NT2/D1 (cell line): ENCODE data around the gene CYP2S1.

ENCODE experiments used
- DNase-seq: peaks from one replicate; pipeline ENCODE4 v3.0.0-alpha.2; 2011; ENCODE audit warnings: low read depth, low spot score
- H3K27me3 ChIP-seq: 2 replicates; pipeline ENCODE4 v1.6.0; 2011; ENCODE audit warnings: mild to moderate bottlenecking; ENCODE audit not compliant: insufficient read length, insufficient read depth
- H3K36me3 ChIP-seq: 2 replicates; pipeline ENCODE4 v1.6.1; 2011; ENCODE audit warnings: mild to moderate bottlenecking, low read length, mixed read lengths; ENCODE audit not compliant: insufficient read depth, insufficient read length
- H3K4me1 ChIP-seq: 2 replicates; pipeline ENCODE4 v1.5.1; 2011; ENCODE audit not compliant: insufficient read depth, insufficient read length
- H3K4me3 ChIP-seq: 2 replicates; pipeline ENCODE4 v1.5.1; 2011; ENCODE audit warnings: low read depth; ENCODE audit not compliant: insufficient read length
- H3K9ac ChIP-seq: 2 replicates; pipeline ENCODE4 v1.6.0; 2011; ENCODE audit warnings: low read depth; ENCODE audit not compliant: insufficient read length
- H3K9me3 ChIP-seq: 2 replicates; pipeline ENCODE4 v1.5.1; 2011; ENCODE audit warnings: mild to moderate bottlenecking, low read length; ENCODE audit not compliant: insufficient read depth
- SUZ12 ChIP-seq: IDR thresholded peaks from 2 replicates; pipeline ENCODE4 v1.6.1; 2011; ENCODE audit not compliant: insufficient read length, insufficient read depth; ENCODE audit errors: extremely low read depth
- YY1 ChIP-seq: IDR thresholded peaks from 2 replicates; pipeline ENCODE4 v1.6.1; 2011; ENCODE audit not compliant: insufficient read length, insufficient read depth
- ZNF274 ChIP-seq: IDR thresholded peaks from 2 replicates; pipeline ENCODE4 v1.6.1; 2011; ENCODE audit warnings: mild to moderate bottlenecking, low read depth, low read length

The CYP2S1 gene

DNA sequence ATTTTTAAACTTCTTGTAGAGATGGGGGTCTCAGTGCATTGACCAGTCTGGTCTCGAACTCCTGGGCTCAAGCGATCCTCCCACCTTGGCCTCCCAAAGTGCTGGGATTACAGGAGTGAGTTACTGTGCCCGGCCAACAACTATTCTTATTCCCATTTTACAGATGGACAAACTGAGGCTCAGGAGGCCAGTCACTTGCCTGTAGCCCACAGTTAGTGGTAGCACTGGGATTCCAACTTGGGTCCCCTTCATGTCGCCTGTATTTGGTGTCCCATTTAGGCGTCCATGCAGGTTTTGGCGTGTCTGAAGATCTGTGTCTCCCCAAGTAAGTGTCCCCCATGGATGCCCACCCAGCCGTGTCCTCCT, 25.2 kb downstream of the CYP2S1 start:
- peak overlapping the region; percentile 32 for H3K4me3 ChIP-seq
- H3K27me3 ChIP-seq, result no peaks in the 10 kb centered on the region
- peak overlapping the region; percentile 85 for H3K9ac ChIP-seq
- H3K4me1 ChIP-seq, result peaks cover 10% of the 10 kb centered on the region
- no peak for TF ChIP-seq YY1
- no peak for TF ChIP-seq SUZ12
- no peak for TF ChIP-seq ZNF274
- no peak for DNase-seq
- no peaks in the 10 kb centered on the region for H3K9me3 ChIP-seq
- H3K36me3 ChIP-seq, result peaks cover 25% of the 10 kb centered on the region

DNA sequence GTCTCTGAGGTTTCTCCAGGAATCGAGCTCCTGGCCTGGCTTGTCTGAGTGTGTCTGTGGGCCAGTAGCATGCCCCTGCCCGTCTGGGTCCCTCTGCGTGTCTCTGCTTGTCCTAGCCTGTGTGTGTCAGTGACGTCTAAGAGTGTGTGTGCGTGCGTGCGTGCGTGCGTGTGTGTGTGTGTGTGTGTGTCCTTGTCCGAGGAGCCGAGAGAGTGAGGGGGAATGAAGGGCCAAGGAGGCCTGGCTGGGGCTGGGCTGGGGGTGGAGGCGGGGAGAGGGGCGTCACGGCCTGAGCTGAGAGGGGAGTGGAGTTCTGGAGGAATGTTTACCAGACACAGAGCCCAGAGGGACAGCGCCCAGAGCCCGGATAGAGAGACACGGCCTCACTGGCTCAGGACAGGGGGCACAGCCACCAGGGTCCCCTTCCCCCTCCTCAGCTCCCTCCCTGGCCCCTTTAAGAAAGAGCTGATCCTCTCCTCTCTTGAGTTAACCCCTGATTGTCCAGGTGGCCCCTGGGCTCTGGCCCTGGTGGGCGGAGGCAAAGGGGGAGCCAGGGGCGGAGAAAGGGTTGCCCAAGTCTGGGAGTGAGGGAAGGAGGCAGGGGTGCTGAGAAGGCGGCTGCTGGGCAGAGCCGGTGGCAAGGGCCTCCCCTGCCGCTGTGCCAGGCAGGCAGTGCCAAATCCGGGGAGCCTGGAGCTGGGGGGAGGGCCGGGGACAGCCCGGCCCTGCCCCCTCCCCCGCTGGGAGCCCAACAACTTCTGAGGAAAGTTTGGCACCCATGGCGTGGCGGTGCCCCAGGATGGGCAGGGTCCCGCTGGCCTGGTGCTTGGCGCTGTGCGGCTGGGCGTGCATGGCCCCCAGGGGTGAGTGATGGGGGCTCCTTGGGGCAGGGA, 25.8 kb downstream of the CYP2S1 start, which contains the start of gene AXL:
Gene AXL, plus strand, starts transcription at position 609 of the 893 bp plus-strand sequence. Its CDS starts 170 bp downstream, at position 779.
- Histone ChIP-seq H3K4me1 (peaks cover 10% of the 10 kb centered on the region), H3K9me3 (no peaks in the 10 kb centered on the region), H3K27me3 (no peaks in the 10 kb centered on the region), H3K36me3 (peaks cover 27% of the 10 kb centered on the region), H3K4me3 (peak within 1 kb of the TSS; percentile 65), H3K9ac (peak within 1 kb of the TSS; percentile 85)
- TF ChIP-seq YY1 (no peak), SUZ12 (no peak), ZNF274 (no peak)
- DNase-seq, result peak; percentile 51

DNA sequence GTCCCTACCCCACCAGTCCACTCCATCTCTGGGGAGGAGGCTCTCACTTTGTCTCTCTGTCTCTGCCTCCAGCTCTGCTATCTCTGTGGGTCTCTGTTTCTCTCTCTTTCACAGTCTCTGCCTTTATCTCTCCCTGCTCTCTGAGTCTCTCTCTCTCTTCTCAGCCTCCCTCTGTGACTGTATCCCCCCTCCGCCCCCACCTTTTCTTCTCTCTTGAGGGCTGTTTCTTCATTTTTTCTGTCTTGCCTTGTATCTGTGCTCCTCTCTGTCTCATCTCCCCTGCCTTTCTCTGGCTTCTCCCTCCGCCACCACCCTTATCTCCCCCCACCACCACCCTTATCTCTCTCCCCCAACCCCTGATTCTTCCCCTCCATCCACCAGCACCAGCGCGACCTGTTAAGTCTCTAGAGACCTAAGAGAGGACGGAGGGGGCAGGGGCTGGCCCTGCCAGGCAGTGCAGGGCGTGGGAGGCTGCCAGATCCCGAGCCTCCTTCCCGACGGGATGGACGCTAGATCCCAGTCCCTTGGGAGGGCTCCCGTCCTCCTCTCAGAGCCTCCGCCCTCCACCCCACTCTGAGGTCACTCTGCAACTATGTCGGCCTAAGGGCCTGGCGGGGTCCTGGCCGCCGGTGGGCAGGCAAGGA, 27.0 kb downstream of the CYP2S1 start:
- Histone ChIP-seq H3K4me3 (peak overlapping the region; percentile 65), H3K9me3 (no peaks in the 10 kb centered on the region), H3K4me1 (peaks cover 17% of the 10 kb centered on the region), H3K27me3 (no peaks in the 10 kb centered on the region), H3K9ac (peak overlapping the region; percentile 85), H3K36me3 (peaks cover 38% of the 10 kb centered on the region)
- no peak for DNase-seq
- TF ChIP-seq YY1 (no peak), SUZ12 (no peak), ZNF274 (no peak)

DNA sequence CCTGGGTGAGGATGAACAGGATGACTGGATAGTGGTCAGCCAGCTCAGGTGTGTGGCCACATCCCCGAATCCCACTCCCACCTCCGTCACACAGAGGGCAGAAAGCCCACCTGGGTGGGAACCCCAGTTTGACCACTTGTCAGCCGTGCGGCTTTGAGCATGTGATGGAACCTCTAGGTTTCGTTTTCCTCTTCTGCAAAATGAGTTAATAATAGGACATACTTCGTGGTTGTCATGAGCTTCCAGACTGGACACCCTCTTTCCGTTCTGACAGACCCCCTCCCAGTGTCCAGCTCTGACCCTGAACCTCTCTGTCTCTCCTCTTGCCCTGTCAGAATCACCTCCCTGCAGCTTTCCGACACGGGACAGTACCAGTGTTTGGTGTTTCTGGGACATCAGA, 27.8 kb downstream of the CYP2S1 start:
- Histone ChIP-seq H3K4me1 (peaks cover 17% of the 10 kb centered on the region), H3K36me3 (peaks cover 41% of the 10 kb centered on the region), H3K4me3 (no peak overlapping the region), H3K9me3 (no peaks in the 10 kb centered on the region), H3K27me3 (no peaks in the 10 kb centered on the region), H3K9ac (peak overlapping the region; percentile 85)
- TF ChIP-seq YY1 (no peak), ZNF274 (no peak), SUZ12 (no peak)
- DNase-seq, result no peak

DNA sequence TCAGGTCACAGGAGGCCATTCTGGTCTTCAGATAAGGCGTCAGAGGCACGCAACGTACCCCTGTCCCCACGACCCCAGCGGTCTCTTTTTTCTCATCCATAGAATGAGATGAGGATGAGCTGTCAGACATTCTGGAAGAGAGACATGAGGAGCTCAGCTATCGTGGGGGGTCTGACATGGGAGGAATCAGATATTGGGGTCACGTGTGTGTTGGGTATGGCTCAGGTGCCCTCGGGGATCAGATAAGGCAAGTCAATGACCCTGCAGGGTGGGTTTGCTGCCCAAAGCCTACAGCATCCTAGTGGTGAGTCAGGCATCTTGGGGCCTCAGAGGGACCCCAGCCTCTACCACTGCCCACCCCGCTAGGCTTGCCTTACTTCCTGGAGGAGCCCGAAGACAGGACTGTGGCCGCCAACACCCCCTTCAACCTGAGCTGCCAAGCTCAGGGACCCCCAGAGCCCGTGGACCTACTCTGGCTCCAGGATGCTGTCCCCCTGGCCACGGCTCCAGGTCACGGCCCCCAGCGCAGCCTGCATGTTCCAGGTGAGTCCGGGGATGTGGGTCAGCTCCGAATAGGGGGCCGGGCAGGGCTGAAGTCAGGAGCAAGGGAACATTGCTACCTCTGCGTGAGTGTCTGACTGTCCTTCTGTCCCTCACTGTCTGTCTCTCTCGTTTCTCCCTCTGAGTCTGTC, 28.6 kb downstream of the CYP2S1 start:
- H3K4me3 ChIP-seq, result no peak overlapping the region
- H3K27me3 ChIP-seq, result no peaks in the 10 kb centered on the region
- H3K4me1 ChIP-seq, result peaks cover 20% of the 10 kb centered on the region

DNA sequence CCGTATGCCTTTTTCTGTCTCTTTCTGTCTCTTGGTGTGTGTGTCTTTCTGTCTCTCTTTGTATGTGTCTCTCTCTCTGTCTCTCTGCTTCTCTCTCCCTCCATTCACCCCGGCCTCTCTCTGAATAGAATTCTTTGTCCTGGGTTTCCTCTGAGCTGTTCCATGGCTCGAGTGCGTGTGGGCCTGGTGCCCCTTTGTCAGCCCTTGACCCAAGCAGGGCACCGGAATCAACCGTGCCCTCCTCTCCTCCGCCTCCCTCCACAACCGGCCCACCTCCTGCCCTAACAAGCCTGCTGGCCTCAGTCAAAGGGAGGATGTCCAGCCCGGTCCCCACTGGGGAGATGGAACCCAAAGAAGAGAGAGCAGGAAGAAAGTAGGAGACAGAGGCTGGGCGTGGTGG, 29.2 kb downstream of the CYP2S1 start:
- peaks cover 20% of the 10 kb centered on the region for H3K4me1 ChIP-seq
- TF ChIP-seq ZNF274 (no peak), YY1 (no peak), SUZ12 (no peak)
- H3K9ac ChIP-seq, result no peak overlapping the region
- DNase-seq, result no peak
- no peaks in the 10 kb centered on the region for H3K27me3 ChIP-seq
- peaks cover 49% of the 10 kb centered on the region for H3K36me3 ChIP-seq
- no peaks in the 10 kb centered on the region for H3K9me3 ChIP-seq
- H3K4me3 ChIP-seq, result no peak overlapping the region

More for the DNA sequence above, 28.6 kb downstream of the CYP2S1 start:
- H3K9me3 ChIP-seq, result no peaks in the 10 kb centered on the region
- DNase-seq, result no peak
- H3K9ac ChIP-seq, result no peak overlapping the region
- H3K36me3 ChIP-seq, result peaks cover 45% of the 10 kb centered on the region
- no peak for TF ChIP-seq SUZ12
- no peak for TF ChIP-seq YY1
- no peak for TF ChIP-seq ZNF274
